Activated naive CD4-positive, alpha-beta T cell treated with Interleukin-2 at 50 U/mL for 16 hours (primary cell): ENCODE measurements around the gene KCNE4.

ENCODE experiments used
- DNase-seq: peaks from one replicate; pipeline ENCODE4 v3.0.0-alpha.2; 2020

The KCNE4 gene, protein sequence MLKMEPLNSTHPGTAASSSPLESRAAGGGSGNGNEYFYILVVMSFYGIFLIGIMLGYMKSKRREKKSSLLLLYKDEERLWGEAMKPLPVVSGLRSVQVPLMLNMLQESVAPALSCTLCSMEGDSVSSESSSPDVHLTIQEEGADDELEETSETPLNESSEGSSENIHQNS

DNA sequence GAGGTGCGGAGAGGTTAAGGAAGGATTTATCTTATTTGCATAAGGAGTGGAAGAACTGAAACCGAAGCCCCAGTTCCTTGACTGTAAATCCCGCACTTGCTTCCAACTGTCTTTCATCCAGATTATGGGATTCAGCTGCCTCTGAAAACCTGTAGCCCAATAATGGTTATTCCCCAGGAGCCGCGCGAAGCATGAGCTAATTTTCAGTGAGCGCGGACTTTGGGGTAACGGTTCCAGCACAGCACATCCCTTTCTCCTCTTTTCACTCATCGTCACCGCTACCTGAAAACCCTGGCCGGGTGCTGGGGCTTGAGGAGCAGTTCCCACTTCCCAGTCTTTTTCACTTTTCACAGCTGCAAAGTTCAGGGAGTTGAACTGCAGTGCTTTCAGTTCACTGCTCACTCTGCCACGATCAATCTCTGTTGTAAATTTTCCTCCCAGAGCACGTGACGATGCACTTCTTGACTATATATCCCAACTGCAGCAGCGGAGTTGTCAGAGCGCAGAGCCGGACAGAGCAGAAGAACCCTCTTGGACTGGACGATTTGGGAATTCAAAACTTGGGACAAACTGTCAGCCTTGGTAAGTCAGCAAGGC, at the start of gene KCNE4:
KCNE4 (plus strand) TSS at position 498 of the 597 bp plus-strand sequence. CDS start 641 bp downstream, outside the sequence.
- DNase-seq, result no peak

- no peak for DNase-seq
Observed at GRCh38 chr2:223003191-223003590, 48.8 kb upstream of the KCNE4 start.

- no peak for DNase-seq
Observed at GRCh38 chr2:223005496-223005895, 46.5 kb upstream of the KCNE4 start.

- DNase-seq, result no peak
Observed at GRCh38 chr2:223007531-223007930, 44.5 kb upstream of the KCNE4 start.

DNA sequence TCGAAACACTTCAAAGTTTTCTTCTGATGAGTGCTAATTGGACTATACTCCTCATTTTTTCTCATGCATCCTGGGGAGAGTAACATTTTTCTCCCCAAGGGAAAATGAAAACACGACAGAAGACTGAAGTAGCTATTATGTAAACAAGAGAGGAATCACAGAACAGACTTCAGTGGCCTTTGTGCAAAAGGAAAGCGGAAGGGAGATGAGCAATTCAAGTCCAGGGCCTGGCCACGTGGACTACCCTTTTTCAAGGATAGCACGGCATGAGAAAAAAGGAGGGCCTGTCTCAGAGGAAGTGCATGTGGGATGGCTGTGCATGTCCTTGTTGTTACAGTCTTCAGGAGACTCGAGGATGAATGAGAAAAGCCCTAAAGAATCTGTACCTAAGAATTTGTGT, 43.8 kb upstream of the KCNE4 start:
- no peak for DNase-seq

GRCh38 chr2:223008956-223009355, 43.0 kb upstream of the KCNE4 start:
- DNase-seq, result no peak

DNA sequence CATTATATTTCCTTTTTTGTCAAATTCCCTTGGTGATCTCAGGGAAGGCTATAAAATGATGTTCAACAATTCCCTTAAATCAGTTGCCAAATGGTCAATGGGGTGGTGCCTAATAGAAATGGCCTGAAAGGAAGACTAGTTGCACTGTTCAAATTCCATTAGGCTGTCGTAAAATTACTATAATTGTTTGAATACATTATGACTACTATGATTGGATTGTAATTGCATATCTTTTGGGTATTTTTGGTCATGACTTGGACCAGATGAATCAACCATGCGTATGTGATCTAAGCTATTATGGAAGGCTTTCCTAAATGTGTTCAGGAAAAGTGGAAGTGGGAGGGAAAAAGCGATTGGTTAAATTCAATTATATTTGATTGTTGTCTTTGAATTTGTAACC, 41.3 kb upstream of the KCNE4 start:
- no peak for DNase-seq

- no peak for DNase-seq
Observed at GRCh38 chr2:223012291-223012690, 39.7 kb upstream of the KCNE4 start.

GRCh38 chr2:223019390-223019930, 32.5 kb upstream of the KCNE4 start:
- DNase-seq, result no peak

DNA sequence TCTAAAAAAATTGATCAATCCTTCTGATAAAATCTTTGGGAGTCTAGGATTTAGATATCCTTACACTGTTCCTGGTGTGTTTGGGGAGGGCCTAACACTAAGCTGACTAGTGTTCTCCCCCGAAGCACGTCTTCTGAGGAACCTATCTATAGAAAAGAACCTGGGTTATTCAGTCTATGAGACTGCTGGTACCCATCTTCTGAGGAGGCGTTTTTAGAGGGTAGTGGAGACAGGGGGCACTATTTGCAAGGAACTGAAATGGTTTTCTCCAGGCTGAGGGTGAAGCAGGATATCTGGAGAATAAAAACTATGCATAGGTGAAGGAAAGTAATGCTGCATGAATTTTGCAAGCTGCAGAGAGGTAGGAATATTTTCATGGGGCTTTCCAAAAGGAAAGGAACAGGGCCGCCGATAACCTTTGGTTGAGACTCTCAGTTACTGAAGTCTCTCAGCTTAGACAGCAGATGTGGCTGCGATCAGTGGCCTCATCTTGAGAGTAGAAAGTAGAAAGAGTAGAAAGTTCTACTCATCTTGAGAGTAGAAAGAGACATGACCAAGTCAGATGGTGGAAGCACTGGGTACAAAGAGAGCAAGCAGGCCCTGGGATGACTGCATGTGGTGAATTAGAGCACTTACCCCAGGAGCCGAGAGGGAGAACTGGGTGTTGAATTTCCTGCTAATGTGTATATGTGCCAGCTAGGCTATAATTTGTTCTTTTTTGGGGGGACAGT, 31.8 kb upstream of the KCNE4 start:
- no peak for DNase-seq

DNA sequence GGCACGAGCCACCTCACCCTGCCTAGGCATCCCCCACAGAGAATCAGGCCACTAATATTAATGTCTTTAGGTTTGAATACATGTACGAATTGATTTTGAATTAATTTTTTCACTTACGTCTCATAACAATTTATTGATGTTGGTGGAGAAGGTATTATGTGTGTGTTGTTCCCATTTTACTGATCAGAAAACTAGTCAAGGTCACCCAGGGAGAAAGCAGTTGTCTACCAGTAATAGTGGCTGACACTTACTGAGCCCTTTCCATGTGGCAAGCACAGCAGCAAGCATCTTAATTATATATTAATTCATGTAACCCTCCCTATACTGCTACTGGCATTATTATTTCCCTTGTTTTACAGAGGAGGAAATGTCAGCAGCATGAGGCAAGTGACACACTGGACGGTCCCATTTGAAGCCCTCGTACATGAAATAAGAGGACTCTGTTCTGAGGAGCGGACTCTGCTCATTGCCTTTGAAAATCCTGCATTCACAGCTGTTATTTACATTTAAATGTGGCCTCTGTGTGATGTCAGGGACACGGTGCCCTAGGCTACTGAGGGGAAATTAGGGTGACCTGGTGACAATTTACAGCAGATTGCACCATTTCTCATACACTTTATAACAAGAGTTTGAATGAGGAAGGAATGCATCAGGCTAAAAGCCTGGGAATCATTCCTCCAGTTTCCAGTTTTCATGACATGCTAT, 30.9 kb upstream of the KCNE4 start:
- DNase-seq, result no peak

GRCh38 chr2:223026357-223027110, 25.5 kb upstream of the KCNE4 start:
- DNase-seq, result no peak

- no peak for DNase-seq
Observed at GRCh38 chr2:223027442-223027841, 24.5 kb upstream of the KCNE4 start.

DNA sequence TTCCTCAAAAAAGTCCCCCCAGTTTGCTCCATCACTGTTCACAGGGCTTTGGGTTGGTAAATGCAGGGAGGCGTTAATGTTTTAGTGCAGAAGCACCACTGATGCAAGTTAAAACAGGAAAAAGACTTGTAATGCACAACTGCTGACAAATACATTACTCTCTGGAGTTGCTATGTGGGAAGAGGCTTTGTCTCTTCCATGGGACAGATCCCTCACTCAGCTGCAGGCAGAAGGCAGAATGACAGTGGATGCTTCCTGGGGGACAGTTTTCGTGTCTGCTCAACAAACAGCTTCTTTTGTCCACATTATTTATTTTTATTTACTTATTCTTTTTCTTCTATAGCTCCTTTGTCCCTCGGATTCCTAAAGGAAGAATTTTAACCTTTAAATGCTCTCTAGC, 22.7 kb upstream of the KCNE4 start:
- no peak for DNase-seq

DNA sequence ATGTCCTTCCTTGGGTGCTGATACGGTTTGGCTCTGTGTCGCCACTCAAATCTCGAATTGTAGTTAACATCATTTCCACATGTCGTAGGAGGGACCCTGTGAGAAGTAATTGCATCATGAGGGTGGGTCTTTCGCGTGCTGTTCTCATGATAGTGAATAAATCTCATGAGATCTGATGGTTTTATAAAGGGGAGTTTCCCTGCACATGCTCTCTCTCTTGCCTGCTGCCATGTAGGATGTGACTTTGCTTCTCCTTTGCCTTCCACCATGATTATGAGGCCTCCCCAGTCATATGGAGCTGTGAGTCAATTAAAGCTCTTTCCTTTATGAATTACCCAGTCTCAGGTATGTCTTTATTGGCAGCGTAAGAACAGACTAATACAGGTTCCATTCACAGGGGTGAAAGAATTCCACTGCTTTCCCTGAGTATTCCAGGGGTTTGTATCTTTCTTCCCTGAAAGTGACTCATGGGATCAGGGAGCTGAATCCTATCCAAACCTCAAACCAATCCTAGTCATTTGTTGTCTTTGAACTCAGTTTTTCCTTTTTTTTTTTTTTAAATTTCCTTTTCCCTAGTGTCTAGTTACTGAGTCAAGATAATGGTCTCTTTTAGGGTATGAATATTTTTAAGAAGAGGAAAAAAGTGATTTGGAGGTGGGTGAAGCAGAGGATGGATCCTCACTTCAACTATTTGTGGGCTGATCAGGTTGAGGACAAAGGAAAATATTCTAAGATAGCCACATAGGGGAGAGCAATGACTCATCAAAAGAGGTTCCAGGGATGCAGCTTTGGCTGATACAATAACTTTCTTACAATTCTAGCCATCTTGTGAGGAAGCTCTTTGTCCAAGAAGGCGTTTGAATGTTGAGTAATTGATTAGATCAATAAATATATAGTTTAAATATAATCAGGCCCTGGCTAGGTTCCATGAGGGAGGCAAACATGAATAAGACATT, 19.5 kb upstream of the KCNE4 start:
- DNase-seq, result no peak

DNA sequence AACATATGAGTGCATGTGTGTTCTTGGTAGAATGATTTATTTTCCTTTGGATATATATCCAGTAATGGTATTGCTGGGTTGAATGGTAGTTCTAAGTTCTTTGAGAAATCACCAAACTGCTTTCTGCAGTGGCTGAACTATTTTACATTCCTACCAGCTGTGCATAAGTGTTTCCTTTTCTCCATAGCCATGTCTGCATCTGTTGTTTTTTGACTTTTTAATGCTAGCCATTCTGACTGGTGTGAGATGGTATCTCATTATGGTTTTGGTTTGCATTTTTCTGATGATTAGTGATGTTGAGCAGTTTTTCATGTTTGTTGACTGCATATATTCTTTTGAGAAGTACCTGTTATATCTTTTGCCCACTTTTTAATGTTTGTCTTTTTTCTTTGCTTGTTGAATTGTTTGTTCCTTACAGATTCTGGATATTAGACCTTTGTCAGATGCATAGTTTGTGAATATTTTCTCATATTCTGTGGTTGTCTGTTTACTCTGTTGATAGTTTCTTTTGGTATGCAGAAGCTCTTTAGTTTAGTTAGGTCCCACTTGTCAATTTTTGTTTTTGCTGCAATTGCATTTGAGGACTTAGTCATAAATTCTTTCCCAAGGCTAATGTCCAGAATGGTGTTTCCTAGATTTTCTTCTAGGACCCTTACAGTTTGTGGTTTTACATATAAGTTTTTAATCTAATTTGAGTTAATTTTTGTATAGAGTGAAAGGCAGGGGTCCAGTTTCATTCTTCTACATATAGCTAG, 17.6 kb upstream of the KCNE4 start:
- no peak for DNase-seq

DNA sequence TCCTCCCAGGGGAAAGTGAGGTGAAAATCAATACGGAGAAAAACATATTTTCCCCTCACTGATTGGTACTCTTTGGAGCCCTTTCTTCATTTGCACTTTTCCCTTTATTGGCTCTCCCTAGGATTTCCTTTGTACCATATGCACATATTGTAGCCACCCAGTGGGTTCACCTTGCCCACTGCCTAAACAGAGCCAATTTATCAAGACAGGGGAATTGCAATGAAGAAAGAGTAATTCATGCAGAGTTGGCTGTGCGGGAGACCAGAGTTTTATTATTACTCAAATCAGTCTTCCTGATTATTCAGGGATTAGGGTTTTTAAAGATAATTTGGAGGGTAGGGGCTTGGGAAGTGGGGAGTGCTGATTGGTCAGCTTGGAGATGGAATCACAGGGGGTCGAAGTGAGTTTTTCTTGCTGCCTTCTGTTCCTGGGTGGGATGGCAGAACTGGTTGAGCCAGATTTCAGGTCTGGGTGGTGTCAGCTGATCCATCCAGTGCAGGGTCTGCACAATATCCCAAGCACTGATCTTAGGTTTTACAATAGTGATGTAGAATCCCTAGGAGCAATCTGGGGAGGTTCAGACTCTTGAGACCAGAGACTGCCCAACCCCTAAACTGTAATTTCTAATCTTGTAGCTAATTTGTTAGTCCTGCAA, 15.1 kb upstream of the KCNE4 start:
- DNase-seq, result no peak

- no peak for DNase-seq
Observed at GRCh38 chr2:223037445-223037800, 14.6 kb upstream of the KCNE4 start.

- DNase-seq, result no peak
Observed at GRCh38 chr2:223039618-223040017, 12.4 kb upstream of the KCNE4 start.

GRCh38 chr2:223040527-223040926, 11.5 kb upstream of the KCNE4 start:
- DNase-seq, result no peak
